ENCODE data around the gene BET1L.
"Not testable (repeated sequence)": the region's sequence is repeated elsewhere in the genome, so short reads cannot be mapped to it uniquely, and the experiment has no call there.

The BET1L gene

GRCh38 chr11:208917-209260, 1.7 kb upstream of the BET1L start:
- DNase-seq, result no peak

GRCh38 chr11:208181-208916, 1.1 kb upstream of the BET1L start:
- peak; percentile 36 to 72 for DNase-seq

DNA sequence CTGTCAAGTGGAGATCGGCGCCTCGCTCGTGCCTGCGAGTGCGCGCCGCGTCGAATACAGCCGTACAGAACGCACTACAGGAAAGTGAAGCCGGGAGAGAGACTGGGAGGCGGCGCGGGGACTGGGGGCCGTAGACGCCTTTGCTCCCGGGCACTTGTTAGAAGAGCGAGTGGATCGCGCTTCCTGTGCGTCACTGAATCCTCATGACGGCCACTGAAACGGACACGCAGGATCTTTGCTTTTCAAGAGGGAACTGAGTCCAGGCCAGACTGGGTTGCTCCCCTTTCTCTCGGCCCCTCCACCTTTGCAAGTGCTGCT, 623 bp upstream of the BET1L start:
- no peak for DNase-seq

GRCh38 chr11:206526-207207, 532 bp downstream of the BET1L start:
- DNase-seq, result no peak

- no peak for DNase-seq
Observed at GRCh38 chr11:206002-206384, 1.2 kb downstream of the BET1L start.

DNA sequence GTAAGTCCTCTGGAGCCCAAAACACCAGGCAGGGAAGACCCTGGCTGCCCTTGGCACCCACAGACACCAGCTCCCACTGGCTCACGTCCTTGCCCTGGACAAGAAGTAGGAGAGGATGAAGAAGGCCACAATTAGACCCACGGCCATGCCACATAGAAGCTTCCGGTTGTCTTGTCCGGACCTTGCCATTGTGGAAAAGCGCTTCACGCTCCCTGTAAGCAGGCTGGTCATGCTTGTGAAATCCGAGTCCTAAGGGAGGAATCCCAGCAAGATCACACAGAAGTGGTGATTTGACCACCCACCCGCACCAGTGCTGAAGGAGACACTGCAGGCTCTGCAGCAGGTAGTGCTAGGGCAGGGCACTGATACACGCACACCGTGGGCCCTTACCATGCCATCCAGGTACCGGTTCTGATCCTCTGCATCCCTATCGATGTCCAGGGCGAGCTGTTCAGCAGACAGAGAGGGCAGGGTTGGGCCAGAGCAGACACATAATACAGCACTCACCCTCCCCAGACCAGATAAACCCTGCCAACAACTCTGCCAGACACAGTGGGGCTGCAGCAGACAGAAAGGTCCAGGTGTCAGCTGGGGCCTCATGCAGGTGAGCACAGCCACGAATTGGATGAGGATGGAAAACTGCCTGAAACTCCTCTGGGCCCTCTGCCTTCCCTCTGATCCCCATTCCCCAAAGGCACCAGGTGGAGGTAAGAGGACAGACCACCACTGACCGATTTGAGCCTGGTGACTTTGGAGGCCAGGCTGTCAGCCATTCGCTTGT, 1.8 kb downstream of the BET1L start:
- no peak for DNase-seq

DNA sequence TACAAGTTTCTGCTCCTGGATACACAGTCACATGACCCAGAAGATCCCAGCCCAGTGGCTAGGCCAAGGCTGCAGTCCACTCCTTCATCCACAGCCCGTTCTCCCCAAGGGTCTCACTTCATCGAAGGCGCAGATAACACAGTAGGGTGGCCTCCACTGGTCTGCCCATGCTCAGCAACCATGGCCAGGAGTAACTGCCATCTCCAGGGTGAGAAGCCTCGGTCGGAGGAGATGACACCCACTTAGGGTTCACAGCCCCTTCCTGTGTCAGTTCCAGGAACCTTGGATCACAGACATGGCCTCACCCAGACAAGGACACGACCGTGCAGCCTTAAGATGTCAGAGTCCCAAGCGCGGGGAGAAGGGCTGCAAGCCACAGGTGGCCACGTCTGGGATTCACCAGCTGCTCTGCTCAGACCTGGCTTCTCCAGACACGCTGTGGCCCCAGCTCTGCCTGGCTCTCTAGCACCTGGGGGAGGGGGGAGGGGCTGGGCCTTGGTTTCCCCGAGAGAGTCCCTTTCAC, 2.6 kb downstream of the BET1L start:
- no peak for DNase-seq

DNA sequence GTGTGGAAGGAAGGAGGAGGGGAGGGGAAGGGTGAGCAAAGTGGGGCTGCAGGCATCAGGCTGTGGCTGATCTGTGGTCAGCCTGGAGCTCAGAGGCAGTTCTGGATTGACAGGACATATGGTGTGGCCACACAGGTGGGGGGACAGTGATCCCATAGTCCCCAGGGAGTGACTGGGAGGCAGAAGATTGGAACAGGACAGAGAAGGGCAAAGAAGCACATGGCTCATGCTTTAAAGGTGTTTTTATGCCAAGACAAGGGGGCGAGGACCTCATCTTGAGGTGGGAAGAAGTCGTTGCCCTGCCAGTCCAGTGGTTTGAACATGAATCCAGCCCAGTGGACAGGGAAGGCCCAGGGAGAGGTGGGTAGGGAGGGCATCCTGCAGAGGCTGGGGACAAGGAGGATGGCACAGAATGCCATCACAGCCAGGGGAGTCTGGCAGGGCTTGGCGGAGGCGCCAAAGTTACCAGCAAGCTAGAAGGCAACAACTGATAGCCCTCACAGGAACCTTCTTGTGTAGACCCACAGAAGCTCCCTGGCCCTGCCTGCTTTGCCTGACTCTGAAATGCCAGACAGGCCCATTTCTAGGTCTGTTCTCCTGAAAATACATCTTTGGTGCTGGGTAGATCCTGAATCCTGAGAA, 3.1 kb downstream of the BET1L start:
- no peak for DNase-seq

DNA sequence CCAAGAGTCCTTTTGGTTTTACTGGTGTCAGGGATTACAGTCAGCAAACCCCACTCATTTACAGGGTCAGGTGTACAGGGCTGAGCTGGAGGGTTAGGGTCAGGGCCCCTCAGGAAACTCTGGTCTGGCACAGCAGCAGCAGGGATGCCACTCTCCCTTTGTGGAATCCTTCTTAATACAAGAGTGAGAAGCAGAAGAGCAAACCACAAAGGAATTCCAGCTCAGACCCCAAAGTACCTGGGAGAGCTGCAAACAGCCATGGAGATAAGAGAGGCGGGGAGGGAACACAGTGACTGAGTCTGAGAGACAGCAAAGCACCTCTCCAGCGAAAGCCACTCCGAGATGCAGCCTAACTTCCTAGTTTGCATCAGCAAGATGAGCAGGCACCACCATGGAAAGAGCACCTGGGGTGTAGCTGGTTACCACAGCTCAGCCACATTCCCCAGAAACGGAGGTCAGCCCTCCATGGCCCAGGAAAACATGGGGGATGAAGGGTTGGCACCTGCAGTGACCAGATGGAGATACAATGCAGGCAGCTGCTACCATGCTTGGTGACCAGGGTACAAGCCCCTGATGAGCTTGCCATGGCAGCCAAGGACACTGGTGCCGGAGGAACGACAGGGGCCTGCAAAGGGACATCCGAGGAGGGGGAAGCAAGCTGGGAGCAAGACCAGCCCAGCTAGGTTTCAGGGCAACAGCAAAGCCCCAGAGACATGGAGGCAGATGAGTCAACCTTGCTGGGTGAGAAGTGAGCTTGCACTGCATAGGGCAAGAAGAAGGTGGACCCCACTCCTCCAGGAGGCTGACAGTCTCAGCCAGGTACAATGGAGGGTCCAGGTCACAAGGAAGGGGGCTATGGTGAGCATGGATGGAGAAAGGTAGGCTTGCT, 3.9 kb downstream of the BET1L start:
- DNase-seq, result no peak

DNA sequence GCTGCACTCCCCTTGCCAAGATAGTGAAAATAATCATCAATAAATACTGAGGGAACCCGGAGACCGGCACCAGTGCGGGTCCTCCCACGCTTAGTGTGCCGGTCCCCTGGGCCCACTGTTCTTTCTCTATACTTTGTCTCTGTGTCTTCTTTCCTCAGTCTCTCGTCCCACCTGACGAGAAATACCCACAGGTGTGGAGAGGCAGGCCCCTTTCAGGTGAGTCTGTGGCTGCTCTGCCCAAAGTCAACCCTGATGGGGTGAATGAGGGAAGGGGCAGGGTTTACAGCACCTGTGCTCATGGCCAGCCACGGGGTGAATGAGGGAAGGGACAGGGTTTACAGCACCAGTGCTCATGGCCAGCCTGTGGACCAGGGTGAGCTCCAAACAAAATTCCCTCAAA, 4.7 kb downstream of the BET1L start:
- no peak for DNase-seq

DNA sequence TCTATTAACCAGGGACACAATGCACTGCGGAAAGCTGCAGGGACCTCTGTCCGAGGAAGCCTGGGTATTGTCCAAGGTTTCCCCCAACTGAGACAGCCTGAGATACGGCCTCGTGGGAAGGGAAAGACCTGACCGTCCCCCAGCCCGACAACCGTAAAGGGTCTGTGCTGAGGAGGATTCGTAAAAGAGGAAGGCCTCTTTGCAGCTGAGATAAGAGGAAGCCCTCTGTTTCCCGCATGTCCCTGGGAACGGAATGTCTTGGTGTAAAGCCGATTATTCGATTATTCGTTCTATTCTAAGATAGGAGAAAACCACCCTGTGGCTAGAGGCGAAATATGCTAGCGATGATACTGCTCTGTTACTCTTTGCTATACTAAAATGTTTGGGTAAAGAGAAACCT, 5.2 kb downstream of the BET1L start:
- DNase-seq, result no peak

DNA sequence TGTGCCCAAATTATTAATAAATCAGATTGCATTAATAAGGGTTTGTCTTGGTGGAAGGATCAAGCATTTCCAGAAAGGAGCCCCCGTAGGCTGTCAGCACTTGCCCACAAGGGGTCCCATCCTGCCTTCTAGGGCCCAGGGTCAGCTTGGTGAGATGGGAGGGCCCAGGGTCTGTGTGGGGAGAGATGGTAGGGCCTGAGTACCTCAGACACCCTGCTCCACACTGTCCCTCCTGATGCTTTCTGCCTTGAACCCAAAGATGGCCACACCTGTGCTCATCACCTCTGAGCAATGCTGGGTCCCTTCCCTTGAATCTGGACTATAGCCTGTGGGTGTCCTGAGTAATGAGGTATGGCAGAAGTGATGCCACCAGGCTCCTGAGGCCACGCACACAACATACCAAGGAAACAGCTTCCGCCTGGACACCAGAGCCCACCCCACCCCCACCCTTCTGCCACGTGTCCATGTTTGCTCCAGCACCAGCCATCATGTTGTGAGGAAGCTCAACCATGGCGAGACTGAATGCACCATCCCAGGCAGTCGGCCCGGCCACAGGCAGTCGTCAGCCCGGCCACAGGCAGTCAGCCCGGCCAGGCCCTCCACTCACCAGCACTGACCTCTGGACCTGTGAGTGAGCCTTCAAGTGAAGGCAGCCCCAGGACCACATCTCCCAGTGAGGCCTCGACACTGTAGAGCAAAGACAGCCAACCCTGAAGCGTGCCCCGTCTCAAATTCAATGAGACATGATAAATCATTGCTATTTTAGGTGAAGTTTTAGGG, 6.8 kb downstream of the BET1L start:
- DNase-seq, result no peak

DNA sequence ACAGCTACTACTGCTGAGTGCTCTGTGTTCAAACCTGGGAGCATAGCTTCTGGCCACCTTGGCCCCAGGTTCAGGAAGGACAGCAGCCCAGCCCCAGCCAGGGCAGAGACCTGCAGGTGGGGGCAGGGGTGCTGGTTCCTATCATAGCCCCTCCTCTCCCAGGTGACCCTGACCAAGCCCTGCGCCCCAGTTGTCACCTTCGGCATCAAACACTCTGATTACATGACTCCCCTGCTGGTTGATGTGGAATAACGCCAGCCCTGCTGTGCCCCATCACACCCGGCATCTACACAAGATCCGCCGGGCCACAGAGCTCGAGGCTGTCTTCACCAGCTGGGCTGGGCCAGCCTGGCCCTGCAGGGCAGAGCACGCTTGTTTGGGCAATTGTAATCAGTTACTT, 7.4 kb downstream of the BET1L start:
- DNase-seq, result no peak

GRCh38 chr11:199004-199581, 8.1 kb downstream of the BET1L start:
- DNase-seq, result no peak

- DNase-seq, result no peak
Observed at GRCh38 chr11:198236-198806, 8.9 kb downstream of the BET1L start.

DNA sequence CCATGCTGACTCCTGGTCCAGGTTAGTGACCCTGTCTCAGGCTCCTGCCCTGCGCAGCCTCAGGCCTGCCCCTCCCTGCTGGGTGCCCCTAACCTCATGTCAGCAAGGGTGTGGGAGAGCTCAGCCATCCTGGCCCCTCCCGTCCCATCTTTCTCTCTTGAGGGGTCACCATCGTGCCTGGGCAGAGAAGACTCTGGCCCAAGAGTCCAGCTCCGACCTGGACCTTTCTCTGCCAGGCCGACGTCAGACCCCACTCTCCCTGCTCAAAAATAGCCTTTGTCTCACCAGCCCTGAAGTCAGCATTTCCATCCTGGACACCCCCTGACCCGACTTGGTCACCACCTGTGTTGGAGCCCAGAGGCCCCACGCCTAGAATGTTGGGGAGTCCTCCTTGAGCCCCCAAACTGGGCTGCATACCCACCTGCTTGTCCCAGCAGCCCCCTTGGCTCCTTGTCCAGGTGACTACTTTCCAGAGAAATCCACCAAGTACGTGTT, 9.4 kb downstream of the BET1L start:
- DNase-seq, result no peak

- no peak for DNase-seq
Observed at GRCh38 chr11:196786-197731, 10.1 kb downstream of the BET1L start.

GRCh38 chr11:193481-193880, 13.7 kb downstream of the BET1L start:
- not testable (repeated sequence) for DNase-seq

DNA sequence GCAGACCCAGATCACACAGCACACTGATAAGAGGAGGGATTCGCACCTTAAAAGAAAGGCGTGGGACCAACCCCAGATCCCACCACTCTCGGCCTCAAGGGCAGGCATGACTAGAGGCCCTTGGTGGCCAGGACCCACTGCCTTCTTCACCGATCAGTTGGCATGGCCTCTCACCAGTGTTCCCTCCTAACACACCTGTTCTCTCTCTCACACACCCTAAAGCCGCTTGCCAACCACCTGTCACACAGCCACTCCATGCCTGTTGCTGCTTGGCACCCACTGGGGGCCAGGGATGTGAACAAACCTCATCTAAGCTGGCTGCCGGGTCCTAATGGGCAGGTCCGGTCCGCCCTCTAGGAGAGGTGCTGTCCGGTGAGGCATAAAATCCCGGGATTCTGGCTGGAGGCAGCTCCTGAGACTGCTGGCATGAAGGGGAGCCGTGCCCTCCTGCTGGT, 14.5 kb downstream of the BET1L start, which contains the start of gene SCGB1C1:
TSS of gene SCGB1C1 (plus strand) at position 405 of the 455 bp plus-strand sequence. CDS start at position 427, 22 bp downstream.
- not testable (repeated sequence) for DNase-seq
